Myocyte (in vitro differentiated cells): ENCODE data around the gene USP13. TPM values are rescaled to one million over a fixed set of nuclear protein-coding genes. Genes with fewer than 3 reads are reported as not detected.

ENCODE experiments used
- DNase-seq: peaks from one replicate; pipeline ENCODE4 v3.0.0-alpha.2; 2012; ENCODE audit warnings: low read depth
- total RNA-seq: library from RNA; depleted of rRNA; stranded (reverse); fragments of >200 nt; gene quantifications from 2 replicates; pipeline ENCODE4 v1.2.3, GENCODE V29; 2014

The USP13 gene
- total RNA-seq, 1 donor from 2014 or later: 50.1 TPM

DNA sequence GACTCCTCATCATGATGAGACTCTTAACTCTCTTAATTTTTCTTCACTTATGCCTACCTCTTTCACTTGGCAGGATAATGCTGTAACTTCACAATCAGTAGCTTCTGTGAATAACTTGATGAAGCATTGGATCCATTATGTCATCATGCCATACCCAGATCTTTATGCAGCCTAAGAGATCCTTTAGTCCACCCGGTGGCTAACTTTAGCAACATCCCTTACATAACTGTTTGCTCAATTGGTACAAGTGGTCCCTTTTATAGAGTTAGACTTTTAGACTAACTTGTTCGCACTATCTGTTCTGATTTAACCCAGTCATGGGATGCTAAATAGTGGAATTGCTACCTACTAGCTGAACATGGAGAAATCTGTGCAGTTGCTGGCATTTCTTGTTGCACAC is 184.5 kb downstream of the USP13 start:
- no peak for DNase-seq

Other genes starting within 250 kb of the USP13 start
- gene GNB4, start 201.6 kb upstream of the USP13 start, total RNA-seq: 14.4 and 25.9 TPM in 2 replicates
- 29.6 and 50.5 TPM in 2 replicates for gene ACTL6A, start 90.1 kb upstream of the USP13 start, total RNA-seq
- gene MRPL47, start 48.4 kb upstream of the USP13 start, total RNA-seq: 39.4 and 41.0 TPM in 2 replicates
- 186 and 192 TPM in 2 replicates for gene NDUFB5, start 48.2 kb upstream of the USP13 start, total RNA-seq